ENCODE results near the gene RBBP5. TPM values are rescaled to one million over a fixed set of nuclear protein-coding genes. Genes with fewer than 3 reads are reported as not detected.

Gene RBBP5
- polyA plus RNA-seq, 3 donors: 4.9 to 10.2 (median 8.1) TPM

DNA sequence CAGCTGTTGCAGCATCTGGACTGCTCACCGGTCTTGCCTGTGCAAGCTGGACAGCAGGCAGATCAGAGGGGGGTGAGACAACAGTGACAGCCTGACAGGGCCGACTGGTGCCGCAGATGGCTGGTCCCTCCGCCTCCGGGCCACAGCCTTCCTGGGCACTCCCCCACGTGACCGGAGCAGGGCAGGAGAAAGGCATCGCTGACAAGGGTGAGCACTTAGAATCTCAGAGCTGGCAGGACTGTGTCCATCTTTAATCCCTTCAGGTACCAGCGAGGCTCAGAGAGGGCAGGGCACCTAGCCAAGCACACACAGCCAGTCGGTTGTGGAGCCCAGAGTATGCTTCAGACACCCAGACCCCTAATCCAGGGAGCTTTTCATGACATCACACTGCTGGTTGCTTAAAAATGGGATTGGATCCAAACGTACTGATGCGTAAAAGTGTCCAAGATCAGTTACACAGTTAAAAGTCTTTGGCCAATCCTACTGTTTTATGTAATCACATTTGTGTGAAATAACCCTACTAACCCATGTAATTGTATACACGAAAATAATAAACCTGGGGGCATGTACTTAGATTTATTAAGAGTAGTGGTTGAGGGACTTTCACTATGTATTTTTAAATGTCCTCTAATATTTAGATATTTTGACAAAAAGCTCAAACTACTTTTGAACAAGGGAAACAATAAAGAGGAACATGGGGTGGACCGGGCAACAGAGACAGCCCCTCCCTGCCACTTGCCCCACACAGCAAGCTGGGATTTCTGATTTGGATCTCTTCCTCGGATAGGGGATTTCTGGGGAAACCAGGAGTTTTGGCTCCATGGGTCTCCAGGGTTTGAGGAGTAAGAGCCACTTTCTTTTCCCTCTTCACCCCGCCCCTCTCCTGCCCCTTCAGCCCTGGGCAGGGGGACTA, 79.5 kb downstream of the RBBP5 start:
- no peak overlapping the region for H3K27ac Mint-ChIP-seq
- H3K27me3 ChIP-seq (ENCODE audit: control insufficient read depth in 2 of 2, insufficient read depth in 2 of 2, low read length in 2 of 2): peaks cover 20 to 54% of the 10 kb centered on the region in 2 donors
- no peak overlapping the region for H3K27ac ChIP-seq (ENCODE audit: low read depth in 1 of 2, low read length in 2 of 2)
- H3K27me3 Mint-ChIP-seq (ENCODE audit: low read depth in 3 of 3): peaks cover 59 to 68% (median 63%) of the 10 kb centered on the region in 3 donors
- no peak for DNase-seq
- H3K9me3 ChIP-seq (replicated peaks in 1 of 2; ENCODE audit: control insufficient read depth in 1 of 2, insufficient read depth in 1 of 2, low read length in 2 of 2): peaks cover 0 to 11% of the 10 kb centered on the region in 2 donors
- peak overlapping the region in 1 of 2 donors; percentile 60 for H3K4me3 Mint-ChIP-seq
- H3K36me3 ChIP-seq (replicated peaks in 1 of 2; ENCODE audit: control insufficient read depth in 1 of 2, insufficient read depth in 2 of 2, low read length in 2 of 2): no peaks in the 10 kb centered on the region
- no peak overlapping the region for H3K9ac ChIP-seq (ENCODE audit: insufficient read depth, low read length, poor library complexity, severe bottlenecking)
- peaks cover 0 to 3% (median 0%) of the 10 kb centered on the region in 7 donors for H3K9me3 Mint-ChIP-seq
- WGBS (ENCODE audit: insufficient coverage): 88% methylated on average over 10 of the region's 16 CpGs
- H3K36me3 Mint-ChIP-seq: no peaks in the 10 kb centered on the region
- TF ChIP-seq, protein P1, sequence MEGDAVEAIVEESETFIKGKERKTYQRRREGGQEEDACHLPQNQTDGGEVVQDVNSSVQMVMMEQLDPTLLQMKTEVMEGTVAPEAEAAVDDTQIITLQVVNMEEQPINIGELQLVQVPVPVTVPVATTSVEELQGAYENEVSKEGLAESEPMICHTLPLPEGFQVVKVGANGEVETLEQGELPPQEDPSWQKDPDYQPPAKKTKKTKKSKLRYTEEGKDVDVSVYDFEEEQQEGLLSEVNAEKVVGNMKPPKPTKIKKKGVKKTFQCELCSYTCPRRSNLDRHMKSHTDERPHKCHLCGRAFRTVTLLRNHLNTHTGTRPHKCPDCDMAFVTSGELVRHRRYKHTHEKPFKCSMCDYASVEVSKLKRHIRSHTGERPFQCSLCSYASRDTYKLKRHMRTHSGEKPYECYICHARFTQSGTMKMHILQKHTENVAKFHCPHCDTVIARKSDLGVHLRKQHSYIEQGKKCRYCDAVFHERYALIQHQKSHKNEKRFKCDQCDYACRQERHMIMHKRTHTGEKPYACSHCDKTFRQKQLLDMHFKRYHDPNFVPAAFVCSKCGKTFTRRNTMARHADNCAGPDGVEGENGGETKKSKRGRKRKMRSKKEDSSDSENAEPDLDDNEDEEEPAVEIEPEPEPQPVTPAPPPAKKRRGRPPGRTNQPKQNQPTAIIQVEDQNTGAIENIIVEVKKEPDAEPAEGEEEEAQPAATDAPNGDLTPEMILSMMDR (IDR thresholded peaks at IDR 0.05): no peak
- H3K4me1 Mint-ChIP-seq: no peaks in the 10 kb centered on the region
- H3K4me3 ChIP-seq (replicated peaks in 1 of 3; ENCODE audit: low read depth in 2 of 3, low read length in 3 of 3): no peak overlapping the region
- intact Hi-C loops (cut with micrococcal nuclease): no loop called here
- H3K4me1 ChIP-seq (ENCODE audit: control insufficient read depth in 1 of 2, insufficient read depth in 2 of 2, low read length in 2 of 2): no peaks in the 10 kb centered on the region
- H3K79me2 ChIP-seq (ENCODE audit: insufficient read depth, low read length): no peaks in the 10 kb centered on the region
- H2AFZ ChIP-seq (ENCODE audit: insufficient read depth, low read depth, low read length, poor library complexity, severe bottlenecking): no peak overlapping the region
- H4K20me1 ChIP-seq (ENCODE audit: insufficient read depth, low read length): no peaks in the 10 kb centered on the region
- no peak overlapping the region for H3K4me2 ChIP-seq (replicated peaks; ENCODE audit: extremely low read depth, low read length, poor library complexity, severe bottlenecking)

DNA sequence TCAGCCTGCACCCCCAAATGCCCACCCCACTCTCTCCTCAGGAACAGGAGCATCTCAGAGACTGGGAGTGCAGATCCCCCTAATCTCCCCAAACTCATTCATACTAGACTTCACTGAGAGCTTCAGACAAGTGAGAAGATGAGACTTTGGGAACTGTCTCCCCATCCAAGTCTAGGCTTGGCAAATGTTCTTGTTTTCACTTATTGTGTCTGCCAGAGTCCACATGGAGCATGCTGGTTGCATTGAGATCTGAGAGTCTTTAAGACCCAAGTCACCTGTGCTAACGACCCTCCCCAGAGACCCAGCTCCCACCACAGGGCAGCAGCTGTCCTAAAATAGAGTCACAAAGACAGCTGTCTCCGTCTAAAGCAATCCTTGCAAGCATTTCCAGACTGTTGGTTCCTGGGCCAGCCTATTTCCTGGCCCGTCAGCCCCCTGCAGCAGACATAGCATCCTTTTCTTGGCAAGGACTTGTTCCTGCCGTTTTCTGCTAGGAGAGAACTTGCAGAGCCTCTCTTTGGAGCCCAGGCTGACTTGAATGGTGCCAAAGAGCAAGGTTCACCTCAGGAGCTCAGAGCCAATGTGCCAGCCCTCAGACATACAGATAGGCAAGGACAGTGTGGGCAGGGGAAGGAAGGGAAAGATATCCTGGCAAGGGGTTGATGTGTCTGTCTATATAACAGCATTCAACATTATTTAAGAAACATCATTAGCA, 80.6 kb downstream of the RBBP5 start:
- no peaks in the 10 kb centered on the region for H3K36me3 ChIP-seq (replicated peaks in 1 of 2; ENCODE audit: control insufficient read depth in 1 of 2, insufficient read depth in 2 of 2, low read length in 2 of 2)
- H3K9ac ChIP-seq (ENCODE audit: insufficient read depth, low read length, poor library complexity, severe bottlenecking): no peak overlapping the region
- peaks cover 0 to 3% (median 0%) of the 10 kb centered on the region in 7 donors for H3K9me3 Mint-ChIP-seq
- H3K4me2 ChIP-seq (replicated peaks; ENCODE audit: extremely low read depth, low read length, poor library complexity, severe bottlenecking): no peak overlapping the region
- H3K9me3 ChIP-seq (replicated peaks in 1 of 2; ENCODE audit: control insufficient read depth in 1 of 2, insufficient read depth in 1 of 2, low read length in 2 of 2): peaks cover 0 to 11% of the 10 kb centered on the region in 2 donors
- no peaks in the 10 kb centered on the region for H3K36me3 Mint-ChIP-seq
- no peaks in the 10 kb centered on the region for H3K4me1 Mint-ChIP-seq
- H3K4me3 ChIP-seq (replicated peaks in 1 of 3; ENCODE audit: low read depth in 2 of 3, low read length in 3 of 3): no peak overlapping the region
- peaks cover 20 to 46% of the 10 kb centered on the region in 2 donors for H3K27me3 ChIP-seq (ENCODE audit: control insufficient read depth in 2 of 2, insufficient read depth in 2 of 2, low read length in 2 of 2)
- no peak overlapping the region for H3K27ac ChIP-seq (ENCODE audit: low read depth in 1 of 2, low read length in 2 of 2)
- DNase-seq: no peak
- H3K27ac Mint-ChIP-seq: no peak overlapping the region
- peaks cover 52 to 59% (median 54%) of the 10 kb centered on the region in 3 donors for H3K27me3 Mint-ChIP-seq (ENCODE audit: low read depth in 3 of 3)
- peak overlapping the region in 1 of 2 donors; percentile 6 for H3K4me3 Mint-ChIP-seq
- WGBS (ENCODE audit: insufficient coverage): 59% methylated on average over 4 of the region's 4 CpGs
- no peaks in the 10 kb centered on the region for H3K4me1 ChIP-seq (ENCODE audit: control insufficient read depth in 1 of 2, insufficient read depth in 2 of 2, low read length in 2 of 2)
- H3K79me2 ChIP-seq (ENCODE audit: insufficient read depth, low read length): no peaks in the 10 kb centered on the region
- intact Hi-C loops (cut with micrococcal nuclease): no loop called here
- no peak overlapping the region for H2AFZ ChIP-seq (ENCODE audit: insufficient read depth, low read depth, low read length, poor library complexity, severe bottlenecking)
- TF ChIP-seq, protein P1 (IDR thresholded peaks at IDR 0.05): no peak
- no peaks in the 10 kb centered on the region for H4K20me1 ChIP-seq (ENCODE audit: insufficient read depth, low read length)

Measured in CD14-positive monocyte (primary cell).